Smooth muscle cell of the umbilical artery (primary cell): ENCODE results near the gene ARHGAP42. TPM values are rescaled to one million over a fixed set of nuclear protein-coding genes. Genes with fewer than 3 reads are reported as not detected.

Experiments used
- total RNA-seq: library from RNA; depleted of rRNA; stranded (reverse); fragments of >200 nt; gene quantifications from 2 replicates; pipeline ENCODE4 v1.2.3, GENCODE V29; 2014

ARHGAP42 gene
- total RNA-seq = 26.7 and 27.1 TPM in 2 replicates

GRCh38 chr11:100687054-100687629, at the start of gene ARHGAP42:
Gene ARHGAP42, plus strand, starts transcription at chr11:100687288. Its CDS starts 391 bp downstream, at chr11:100687679.

